Neural cell (in vitro differentiated cells): ENCODE measurements around the gene PTAFR. TPM values are rescaled to one million over a fixed set of nuclear protein-coding genes. Genes with fewer than 3 reads are reported as not detected.

Source experiments
- H2AFZ ChIP-seq: fragments of 200-600, 300-800 bp; sonication (generic), shearing (Covaris generic); 2 replicates; pipeline ENCODE4 v1.6.0; 2014; ENCODE audit warnings: low read depth, mild to moderate bottlenecking, antibody characterized with exemption, low read length, moderate library complexity
- H3F3A ChIP-seq: fragments of 200-600 bp; shearing (Covaris generic); 2 replicates; pipeline ENCODE4 v1.6.1; 2016; ENCODE audit warnings: mild to moderate bottlenecking, moderate library complexity, mixed read lengths, antibody characterized with exemption, low read length; ENCODE audit not compliant: insufficient read depth, poor library complexity, severe bottlenecking
- H3K27ac ChIP-seq: fragments of 200-600, 300-800 bp; sonication (generic), shearing (Covaris generic); 2 replicates; pipeline ENCODE4 v1.5.1; 2014; ENCODE audit warnings: mild to moderate bottlenecking, low read length, moderate library complexity
- H3K27me3 ChIP-seq: fragments of 300-800, 200-600 bp; sonication (generic), shearing (Covaris generic); 2 replicates; pipeline ENCODE4 v1.6.0; 2014; ENCODE audit warnings: mild to moderate bottlenecking, low read depth, low read length, moderate library complexity; ENCODE audit not compliant: insufficient read depth
- H3K36me3 ChIP-seq: fragments of 300-800, 200-600 bp; sonication (generic), shearing (Covaris generic); 2 replicates; pipeline ENCODE4 v1.5.1; 2014; ENCODE audit warnings: mild to moderate bottlenecking, antibody characterized with exemption, low read length, moderate library complexity; ENCODE audit not compliant: insufficient read depth
- H3K4me2 ChIP-seq: fragments of 300-800, 200-600 bp; sonication (generic), shearing (Covaris generic); 2 replicates; pipeline ENCODE4 v1.6.0; 2014; ENCODE audit warnings: mild to moderate bottlenecking, low read length
- H3K4me3 ChIP-seq: fragments of 300-800, 200-600 bp; sonication (generic), shearing (Covaris generic); 2 replicates; pipeline ENCODE4 v1.5.1; 2014; ENCODE audit warnings: mild to moderate bottlenecking, low read length, moderate library complexity
- H3K79me2 ChIP-seq: fragments of 200-600 bp; shearing (Covaris generic); replicated peaks from 2 replicates; pipeline ENCODE4 v1.6.0; 2014; ENCODE audit warnings: mild to moderate bottlenecking, low read length, moderate library complexity; ENCODE audit not compliant: insufficient read depth
- H3K9ac ChIP-seq: fragments of 300-800, 200-600 bp; sonication (generic), shearing (Covaris generic); 2 replicates; pipeline ENCODE4 v1.6.1; 2016; ENCODE audit warnings: mild to moderate bottlenecking, low read length, mixed read lengths
- H3K9me2 ChIP-seq: fragments of 200-600 bp; shearing (Covaris generic); 2 replicates; pipeline ENCODE4 v1.6.1; 2016; ENCODE audit warnings: mild to moderate bottlenecking, low read length, mixed read lengths; ENCODE audit not compliant: insufficient read depth
- H3K9me3 ChIP-seq: fragments of 200-600, 300-800 bp; sonication (generic), shearing (Covaris generic); 2 replicates; pipeline ENCODE4 v1.6.1; 2016; ENCODE audit warnings: mild to moderate bottlenecking, mixed run types, low read length, moderate library complexity, mixed read lengths
- H4K20me1 ChIP-seq: fragments of 200-600 bp; shearing (Covaris generic); 2 replicates; pipeline ENCODE4 v1.6.1; 2016; ENCODE audit warnings: mild to moderate bottlenecking, mixed run types; ENCODE audit not compliant: insufficient read depth
- EP300 ChIP-seq: fragments of 450-650 bp; conservative IDR thresholded peaks from 2 replicates; pipeline ENCODE4 v1.6.1; 2014; ENCODE audit warnings: antibody characterized with exemption, mild to moderate bottlenecking, moderate library complexity; ENCODE audit not compliant: poor library complexity, severe bottlenecking
- EZH2 ChIP-seq: fragments of 200-600, 300-800 bp; shearing (Covaris generic), sonication (generic); IDR thresholded peaks from 2 replicates; pipeline ENCODE4 v1.6.1; 2014; ENCODE audit warnings: antibody characterized with exemption, low read length, borderline replicate concordance, mild to moderate bottlenecking; ENCODE audit not compliant: insufficient read depth, poor library complexity, severe bottlenecking
- MXI1 ChIP-seq: fragments of 450-650 bp; conservative IDR thresholded peaks from 2 replicates; pipeline ENCODE4 v1.6.1; 2014; ENCODE audit warnings: antibody characterized with exemption, mild to moderate bottlenecking; ENCODE audit not compliant: poor library complexity, severe bottlenecking
- POLR2AphosphoS5 ChIP-seq: IDR thresholded peaks from 2 replicates; pipeline ENCODE4 v1.6.1; 2012
- RAD21 ChIP-seq: fragments of 450-650 bp; conservative IDR thresholded peaks from 2 replicates; pipeline ENCODE4 v1.6.1; 2014; ENCODE audit warnings: antibody characterized with exemption, mild to moderate bottlenecking, moderate library complexity
- SMC3 ChIP-seq: fragments of 450-650 bp; conservative IDR thresholded peaks from 2 replicates; pipeline ENCODE4 v1.6.1; 2014; ENCODE audit warnings: antibody characterized with exemption, mild to moderate bottlenecking, moderate library complexity; ENCODE audit not compliant: poor library complexity
- TAF1 ChIP-seq: IDR thresholded peaks from 2 replicates; pipeline ENCODE4 v1.6.1; 2012; ENCODE audit warnings: low read depth
- polyA plus RNA-seq: library from polyadenylated mRNA; depleted of rRNA; stranded (reverse); fragments of >200 nt; gene quantifications from 2 replicates; pipeline ENCODE4 v1.2.3, GENCODE V29; 2014
- TF ChIP-seq, protein P1 (sequence below): IDR thresholded peaks from 2 replicates; pipeline ENCODE4 v1.6.1; 2012; ENCODE audit warnings: borderline replicate concordance
- TF ChIP-seq, protein P2 (sequence below): fragments of 450-650 bp; IDR thresholded peaks from 2 replicates; pipeline ENCODE4 v1.5.1; 2014; ENCODE audit warnings: antibody characterized with exemption, mild to moderate bottlenecking, moderate library complexity; ENCODE audit not compliant: poor library complexity, severe bottlenecking

Gene PTAFR
- polyA plus RNA-seq, 1 donor from 2014 or later = 0.30 TPM

DNA sequence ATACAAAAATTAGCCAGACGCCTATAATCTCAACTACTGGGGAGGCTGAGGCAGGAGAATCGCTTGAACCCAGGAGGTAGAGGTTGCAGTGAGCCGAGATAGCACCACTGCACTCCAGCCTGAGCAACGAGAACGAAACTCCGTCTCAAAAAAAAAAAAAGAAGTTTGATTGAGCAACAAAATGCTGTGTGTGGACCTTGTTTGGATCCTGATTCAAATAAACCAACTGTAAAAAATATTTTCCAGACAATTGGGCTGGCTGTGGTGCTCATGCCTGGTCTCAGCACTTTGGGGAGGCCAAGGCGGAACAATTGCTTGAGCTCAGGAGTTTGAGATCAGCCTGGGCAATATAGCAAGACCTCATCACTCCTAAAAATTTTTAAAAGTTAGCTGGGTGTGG, 16.8 kb downstream of the PTAFR start:
- Histone ChIP-seq H3K9me2 (no peaks in the 10 kb centered on the region), H3K79me2 (no peaks in the 10 kb centered on the region), H3K9ac (no peak overlapping the region), H3K36me3 (no peaks in the 10 kb centered on the region), H3K4me2 (no peak overlapping the region), H2AFZ (no peak overlapping the region), H3K4me3 (no peak overlapping the region), H3K9me3 (no peaks in the 10 kb centered on the region), H3F3A (no peaks in the 10 kb centered on the region), H3K27me3 (no peaks in the 10 kb centered on the region), H4K20me1 (no peaks in the 10 kb centered on the region), H3K27ac (no peak overlapping the region)
- TF ChIP-seq EP300 (no peak), SMC3 (no peak), MXI1 (no peak), RAD21 (no peak), POLR2AphosphoS5 (no peak), EZH2 (no peak)
- TF ChIP-seq, protein P1, sequence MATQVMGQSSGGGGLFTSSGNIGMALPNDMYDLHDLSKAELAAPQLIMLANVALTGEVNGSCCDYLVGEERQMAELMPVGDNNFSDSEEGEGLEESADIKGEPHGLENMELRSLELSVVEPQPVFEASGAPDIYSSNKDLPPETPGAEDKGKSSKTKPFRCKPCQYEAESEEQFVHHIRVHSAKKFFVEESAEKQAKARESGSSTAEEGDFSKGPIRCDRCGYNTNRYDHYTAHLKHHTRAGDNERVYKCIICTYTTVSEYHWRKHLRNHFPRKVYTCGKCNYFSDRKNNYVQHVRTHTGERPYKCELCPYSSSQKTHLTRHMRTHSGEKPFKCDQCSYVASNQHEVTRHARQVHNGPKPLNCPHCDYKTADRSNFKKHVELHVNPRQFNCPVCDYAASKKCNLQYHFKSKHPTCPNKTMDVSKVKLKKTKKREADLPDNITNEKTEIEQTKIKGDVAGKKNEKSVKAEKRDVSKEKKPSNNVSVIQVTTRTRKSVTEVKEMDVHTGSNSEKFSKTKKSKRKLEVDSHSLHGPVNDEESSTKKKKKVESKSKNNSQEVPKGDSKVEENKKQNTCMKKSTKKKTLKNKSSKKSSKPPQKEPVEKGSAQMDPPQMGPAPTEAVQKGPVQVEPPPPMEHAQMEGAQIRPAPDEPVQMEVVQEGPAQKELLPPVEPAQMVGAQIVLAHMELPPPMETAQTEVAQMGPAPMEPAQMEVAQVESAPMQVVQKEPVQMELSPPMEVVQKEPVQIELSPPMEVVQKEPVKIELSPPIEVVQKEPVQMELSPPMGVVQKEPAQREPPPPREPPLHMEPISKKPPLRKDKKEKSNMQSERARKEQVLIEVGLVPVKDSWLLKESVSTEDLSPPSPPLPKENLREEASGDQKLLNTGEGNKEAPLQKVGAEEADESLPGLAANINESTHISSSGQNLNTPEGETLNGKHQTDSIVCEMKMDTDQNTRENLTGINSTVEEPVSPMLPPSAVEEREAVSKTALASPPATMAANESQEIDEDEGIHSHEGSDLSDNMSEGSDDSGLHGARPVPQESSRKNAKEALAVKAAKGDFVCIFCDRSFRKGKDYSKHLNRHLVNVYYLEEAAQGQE = no peak
- TF ChIP-seq, protein P2, sequence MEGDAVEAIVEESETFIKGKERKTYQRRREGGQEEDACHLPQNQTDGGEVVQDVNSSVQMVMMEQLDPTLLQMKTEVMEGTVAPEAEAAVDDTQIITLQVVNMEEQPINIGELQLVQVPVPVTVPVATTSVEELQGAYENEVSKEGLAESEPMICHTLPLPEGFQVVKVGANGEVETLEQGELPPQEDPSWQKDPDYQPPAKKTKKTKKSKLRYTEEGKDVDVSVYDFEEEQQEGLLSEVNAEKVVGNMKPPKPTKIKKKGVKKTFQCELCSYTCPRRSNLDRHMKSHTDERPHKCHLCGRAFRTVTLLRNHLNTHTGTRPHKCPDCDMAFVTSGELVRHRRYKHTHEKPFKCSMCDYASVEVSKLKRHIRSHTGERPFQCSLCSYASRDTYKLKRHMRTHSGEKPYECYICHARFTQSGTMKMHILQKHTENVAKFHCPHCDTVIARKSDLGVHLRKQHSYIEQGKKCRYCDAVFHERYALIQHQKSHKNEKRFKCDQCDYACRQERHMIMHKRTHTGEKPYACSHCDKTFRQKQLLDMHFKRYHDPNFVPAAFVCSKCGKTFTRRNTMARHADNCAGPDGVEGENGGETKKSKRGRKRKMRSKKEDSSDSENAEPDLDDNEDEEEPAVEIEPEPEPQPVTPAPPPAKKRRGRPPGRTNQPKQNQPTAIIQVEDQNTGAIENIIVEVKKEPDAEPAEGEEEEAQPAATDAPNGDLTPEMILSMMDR = no peak

DNA sequence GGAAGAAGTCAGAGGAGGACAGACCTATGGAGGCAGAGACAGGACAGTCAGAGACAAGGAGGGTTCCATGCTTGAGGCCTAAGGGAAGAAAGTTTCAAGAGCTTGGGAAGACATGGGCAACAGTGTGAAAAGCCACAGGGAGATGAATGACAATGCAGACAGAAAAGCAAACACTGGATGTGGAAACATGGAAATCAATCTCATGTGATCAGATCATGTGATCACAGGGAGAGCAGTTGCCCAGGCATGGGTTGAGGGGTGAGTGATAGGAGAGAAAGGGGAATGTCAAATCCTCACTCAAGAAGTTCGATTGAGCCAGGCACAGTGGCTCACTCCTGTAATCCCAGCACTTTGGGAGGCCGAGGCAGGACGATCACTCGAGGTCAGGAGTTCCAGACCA, 17.2 kb downstream of the PTAFR start:
- H3K27ac ChIP-seq = no peak overlapping the region
- no peaks in the 10 kb centered on the region for H3K27me3 ChIP-seq
- no peaks in the 10 kb centered on the region for H3F3A ChIP-seq
- H3K4me2 ChIP-seq = no peak overlapping the region
- H3K4me3 ChIP-seq = no peak overlapping the region
- no peaks in the 10 kb centered on the region for H4K20me1 ChIP-seq
- no peaks in the 10 kb centered on the region for H3K9me2 ChIP-seq
- TF ChIP-seq POLR2AphosphoS5 (no peak), SMC3 (no peak), TAF1 (no peak), MXI1 (no peak), EP300 (no peak), RAD21 (no peak)
- TF ChIP-seq, protein P2 = no peak
- TF ChIP-seq, protein P1 = no peak
- no peak overlapping the region for H2AFZ ChIP-seq
- H3K9ac ChIP-seq = no peak overlapping the region
- no peaks in the 10 kb centered on the region for H3K9me3 ChIP-seq
- H3K79me2 ChIP-seq = no peaks in the 10 kb centered on the region
- H3K36me3 ChIP-seq = no peaks in the 10 kb centered on the region
